HG03469 (cell line): ENCODE results near the gene MYOG.

Source experiments
- ATAC-seq: cut with Tn5 transposase; IDR thresholded peaks from one replicate; pipeline ENCODE4 v1.9.1; 2021; ENCODE audit warnings: mild to moderate bottlenecking, moderate library complexity, moderate number of reproducible peaks; ENCODE audit not compliant: unreplicated experiment

MYOG gene

GRCh38 chr1:203072911-203073310, 12.9 kb downstream of the MYOG start:
- no peak for ATAC-seq

- no peak for ATAC-seq
Measured at GRCh38 chr1:203072002-203072602, 13.7 kb downstream of the MYOG start.

GRCh38 chr1:203069030-203069747, 16.6 kb downstream of the MYOG start:
- no peak for ATAC-seq

- no peak for ATAC-seq
Measured at GRCh38 chr1:203066965-203067364, 18.8 kb downstream of the MYOG start.

GRCh38 chr1:203065986-203066385, 19.8 kb downstream of the MYOG start:
- no peak for ATAC-seq

GRCh38 chr1:203065191-203065590, 20.6 kb downstream of the MYOG start:
- ATAC-seq, result no peak

- no peak for ATAC-seq
Measured at GRCh38 chr1:203063287-203063686, 22.5 kb downstream of the MYOG start.

GRCh38 chr1:203060115-203060514, 25.7 kb downstream of the MYOG start:
- no peak for ATAC-seq

GRCh38 chr1:203059485-203059884, 26.3 kb downstream of the MYOG start:
- no peak for ATAC-seq

- no peak for ATAC-seq
Measured at GRCh38 chr1:203058676-203058935, 27.2 kb downstream of the MYOG start.

GRCh38 chr1:203057911-203058675, 27.7 kb downstream of the MYOG start:
- no peak for ATAC-seq

GRCh38 chr1:203056516-203056915, 29.3 kb downstream of the MYOG start:
- ATAC-seq, result no peak

- no peak for ATAC-seq
Measured at GRCh38 chr1:203056012-203056411, 29.8 kb downstream of the MYOG start.

GRCh38 chr1:203055161-203055799, 30.5 kb downstream of the MYOG start:
- no peak for ATAC-seq

GRCh38 chr1:203054642-203055041, 31.2 kb downstream of the MYOG start:
- ATAC-seq, result no peak

- ATAC-seq, result no peak
Measured at GRCh38 chr1:203054184-203054583, 31.6 kb downstream of the MYOG start.

GRCh38 chr1:203052601-203053000, 33.2 kb downstream of the MYOG start:
- no peak for ATAC-seq

- ATAC-seq, result no peak
Measured at GRCh38 chr1:203051841-203052324, 33.9 kb downstream of the MYOG start.

- no peak for ATAC-seq
Measured at GRCh38 chr1:203050826-203051225, 35.0 kb downstream of the MYOG start.

- ATAC-seq, result no peak
Measured at GRCh38 chr1:203049576-203050180, 36.1 kb downstream of the MYOG start.

GRCh38 chr1:203049077-203049476, 36.7 kb downstream of the MYOG start:
- ATAC-seq, result no peak
